ENCODE measurements around the gene CBFA2T2.

DNA sequence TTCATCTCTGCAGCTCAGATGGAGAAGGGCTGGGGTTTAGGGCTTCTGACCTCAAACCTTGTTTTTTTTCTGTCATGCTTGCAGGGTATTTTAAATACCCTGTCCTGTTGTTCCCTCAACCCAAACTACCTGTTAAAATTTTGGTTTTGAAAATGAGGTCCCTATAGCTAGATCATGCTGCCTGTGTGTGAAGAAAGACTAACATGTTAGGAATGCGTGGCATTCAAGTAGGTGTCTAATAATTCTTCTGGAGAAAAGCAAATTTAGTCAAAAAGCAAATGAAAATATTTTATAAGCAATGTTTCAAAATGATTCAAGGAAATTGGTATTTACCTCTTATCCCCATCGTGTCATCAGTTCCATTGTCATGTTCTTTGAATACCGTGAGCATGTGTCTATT is 95.1 kb downstream of the CBFA2T2 start:
- TF ChIP-seq EP300 (IDR thresholded peaks at IDR 0.05) (no peak), CTCF (IDR thresholded peaks at IDR 0.05) (no peak)

Data from tibial nerve (tissue), 4 donors.